ENCODE results near the gene IGFBP4.

DNA sequence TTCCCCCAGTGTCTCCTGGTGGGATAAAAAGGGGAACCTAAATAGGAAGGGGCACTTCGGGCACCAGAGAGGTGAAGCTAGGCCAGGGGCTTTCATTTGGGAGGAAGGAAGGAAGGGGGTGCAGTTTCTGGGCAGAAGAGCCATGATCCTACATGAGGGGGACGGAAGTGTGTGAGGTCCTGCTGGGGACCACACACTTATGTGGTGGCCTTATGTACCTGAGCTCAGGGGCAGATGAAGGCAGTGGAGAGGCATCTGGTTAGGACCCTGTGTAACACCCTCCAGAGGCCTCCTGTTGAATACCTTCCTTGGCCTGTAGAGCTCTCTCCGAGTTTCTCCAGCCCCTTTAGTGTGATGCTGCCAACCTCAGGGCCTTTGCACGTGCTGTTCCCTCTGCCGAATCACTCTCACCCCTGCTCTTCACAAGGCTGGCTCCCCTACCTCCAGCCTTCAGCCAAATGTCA, 21.2 kb downstream of the IGFBP4 start:
- TF ChIP-seq CTCF (IDR thresholded peaks at IDR 0.05; ENCODE audit: poor library complexity): no peak
- no peak for TF ChIP-seq EZH2 (IDR thresholded peaks at IDR 0.05; ENCODE audit: borderline replicate concordance)

All from hepatocyte (in vitro differentiated cells).